ENCODE measurements around the gene TYRO3. TPM values are rescaled to one million over a fixed set of nuclear protein-coding genes. Genes with fewer than 3 reads are reported as not detected.

TYRO3 gene
- polyA plus RNA-seq, 1 of the 3 experiments (the other 2 are of a cell fraction), result 8.7 TPM

DNA sequence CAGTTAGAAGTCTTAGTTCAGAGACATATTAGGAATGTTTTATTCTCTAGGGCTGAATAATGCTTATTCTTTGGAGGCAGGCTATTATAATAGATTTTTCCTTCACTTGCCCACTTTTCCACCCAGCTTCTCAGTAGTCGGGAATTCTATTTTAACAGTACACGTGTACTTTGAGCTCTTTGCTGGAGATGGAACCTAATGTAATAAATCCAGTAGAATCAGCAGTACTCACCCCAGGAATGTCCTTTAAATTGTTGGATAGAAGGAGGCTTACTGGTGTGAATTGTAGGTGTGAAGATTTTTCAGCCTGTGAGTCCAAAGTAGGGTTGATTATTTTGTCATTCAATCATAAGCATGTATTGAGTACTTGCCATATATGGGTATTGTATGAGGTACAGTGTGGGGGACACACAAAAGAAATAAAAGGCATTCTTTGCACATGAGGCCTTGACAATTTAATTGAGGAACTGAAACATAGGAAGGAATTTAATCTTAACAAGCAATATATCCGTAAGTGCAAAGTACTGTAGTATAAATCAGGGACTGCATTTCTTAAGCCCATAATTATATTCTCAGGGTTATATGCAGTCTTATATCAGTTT lies 71.7 kb downstream of the TYRO3 start:
- H3K9me2 ChIP-seq, result no peaks in the 10 kb centered on the region
- POLR2A ChIA-PET, result interaction anchor here (0.8 kb wide), 1 partner anchor 87 kb away, joined by 3 read pairs; the partner anchor contains the start of gene RPAP1
- 93% methylated on average over 3 of the region's 3 CpGs for WGBS (ENCODE audit: low lambda C conversion rate)
- no peaks in the 10 kb centered on the region for H3K27me3 ChIP-seq (ENCODE audit: insufficient read depth)
- no peak for TF ChIP-seq RCOR1 (IDR thresholded peaks at IDR 0.05; ENCODE audit: low read length)
- TF ChIP-seq MXI1 (IDR thresholded peaks at IDR 0.05; ENCODE audit: low read depth, low read length), result no peak
- TF ChIP-seq MEF2A (IDR thresholded peaks at IDR 0.05; ENCODE audit: borderline replicate concordance, low read depth), result no peak
- no peak for TF ChIP-seq POLR2AphosphoS5 (IDR thresholded peaks at IDR 0.05; ENCODE audit: low read depth, low read length)
- TF ChIP-seq FOXM1 (IDR thresholded peaks at IDR 0.05; ENCODE audit: low read depth), result no peak
- TF ChIP-seq NFIC (IDR thresholded peaks at IDR 0.05; ENCODE audit: borderline replicate concordance), result no peak
- TF ChIP-seq RXRA (IDR thresholded peaks at IDR 0.05; ENCODE audit: borderline replicate concordance, low read depth), result no peak
- TF ChIP-seq EP300 (IDR thresholded peaks at IDR 0.05; ENCODE audit: borderline replicate concordance in 1 of 2, low read depth in 1 of 2, low read length in 1 of 2), result no peak
- TF ChIP-seq EZH2phosphoT487 (IDR thresholded peaks at IDR 0.05; ENCODE audit: borderline replicate concordance, low read depth), result no peak
- TF ChIP-seq FOXJ3 (CRISPR knock-in tag; IDR thresholded peaks at IDR 0.05), result no peak
- TF ChIP-seq, protein P1, sequence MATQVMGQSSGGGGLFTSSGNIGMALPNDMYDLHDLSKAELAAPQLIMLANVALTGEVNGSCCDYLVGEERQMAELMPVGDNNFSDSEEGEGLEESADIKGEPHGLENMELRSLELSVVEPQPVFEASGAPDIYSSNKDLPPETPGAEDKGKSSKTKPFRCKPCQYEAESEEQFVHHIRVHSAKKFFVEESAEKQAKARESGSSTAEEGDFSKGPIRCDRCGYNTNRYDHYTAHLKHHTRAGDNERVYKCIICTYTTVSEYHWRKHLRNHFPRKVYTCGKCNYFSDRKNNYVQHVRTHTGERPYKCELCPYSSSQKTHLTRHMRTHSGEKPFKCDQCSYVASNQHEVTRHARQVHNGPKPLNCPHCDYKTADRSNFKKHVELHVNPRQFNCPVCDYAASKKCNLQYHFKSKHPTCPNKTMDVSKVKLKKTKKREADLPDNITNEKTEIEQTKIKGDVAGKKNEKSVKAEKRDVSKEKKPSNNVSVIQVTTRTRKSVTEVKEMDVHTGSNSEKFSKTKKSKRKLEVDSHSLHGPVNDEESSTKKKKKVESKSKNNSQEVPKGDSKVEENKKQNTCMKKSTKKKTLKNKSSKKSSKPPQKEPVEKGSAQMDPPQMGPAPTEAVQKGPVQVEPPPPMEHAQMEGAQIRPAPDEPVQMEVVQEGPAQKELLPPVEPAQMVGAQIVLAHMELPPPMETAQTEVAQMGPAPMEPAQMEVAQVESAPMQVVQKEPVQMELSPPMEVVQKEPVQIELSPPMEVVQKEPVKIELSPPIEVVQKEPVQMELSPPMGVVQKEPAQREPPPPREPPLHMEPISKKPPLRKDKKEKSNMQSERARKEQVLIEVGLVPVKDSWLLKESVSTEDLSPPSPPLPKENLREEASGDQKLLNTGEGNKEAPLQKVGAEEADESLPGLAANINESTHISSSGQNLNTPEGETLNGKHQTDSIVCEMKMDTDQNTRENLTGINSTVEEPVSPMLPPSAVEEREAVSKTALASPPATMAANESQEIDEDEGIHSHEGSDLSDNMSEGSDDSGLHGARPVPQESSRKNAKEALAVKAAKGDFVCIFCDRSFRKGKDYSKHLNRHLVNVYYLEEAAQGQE (IDR thresholded peaks at IDR 0.05; ENCODE audit: low read depth, low read length), result no peak
- no peak for TF ChIP-seq RFX5 (IDR thresholded peaks at IDR 0.05; ENCODE audit: low read length)
- no peak for TF ChIP-seq TCF12 (IDR thresholded peaks at IDR 0.05)
- TF ChIP-seq, protein P2, sequence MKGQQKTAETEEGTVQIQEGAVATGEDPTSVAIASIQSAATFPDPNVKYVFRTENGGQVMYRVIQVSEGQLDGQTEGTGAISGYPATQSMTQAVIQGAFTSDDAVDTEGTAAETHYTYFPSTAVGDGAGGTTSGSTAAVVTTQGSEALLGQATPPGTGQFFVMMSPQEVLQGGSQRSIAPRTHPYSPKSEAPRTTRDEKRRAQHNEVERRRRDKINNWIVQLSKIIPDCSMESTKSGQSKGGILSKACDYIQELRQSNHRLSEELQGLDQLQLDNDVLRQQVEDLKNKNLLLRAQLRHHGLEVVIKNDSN (IDR thresholded peaks at IDR 0.05; ENCODE audit: borderline replicate concordance, low read depth), result no peak
- TF ChIP-seq YY1 (IDR thresholded peaks at IDR 0.05; ENCODE audit: low read depth), result no peak
- no peak for TF ChIP-seq FOSL2 (IDR thresholded peaks at IDR 0.05; ENCODE audit: borderline replicate concordance, low read depth)
- no peak for TF ChIP-seq SIN3A (IDR thresholded peaks at IDR 0.05; ENCODE audit: borderline replicate concordance, low read depth, low read length)
- H3F3A ChIP-seq (replicated peaks; ENCODE audit: insufficient read depth), result no peaks in the 10 kb centered on the region
- H3K9ac ChIP-seq, result no peak overlapping the region
- no peak overlapping the region for H3K4me3 ChIP-seq (ENCODE audit: low read depth in 2 of 2, low read length in 1 of 2)
- no peaks in the 10 kb centered on the region for H4K20me1 ChIP-seq (ENCODE audit: insufficient read depth)
- CTCF ChIA-PET, result interaction anchor here (0.9 kb wide), 1 partner anchor 27 kb away, joined by 4 read pairs; no protein-coding TSS in a partner anchor
- H3K79me2 ChIP-seq (ENCODE audit: insufficient read depth), result no peaks in the 10 kb centered on the region
- H3K36me3 ChIP-seq (replicated peaks in 1 of 2; ENCODE audit: control insufficient read depth in 1 of 2, insufficient read depth in 2 of 2, low read length in 1 of 2), result no peaks in the 10 kb centered on the region
- H3K4me2 ChIP-seq, result no peak overlapping the region
- H3K9me3 ChIP-seq, result no peaks in the 10 kb centered on the region
- DNase-seq, result no peak
- H3K4me1 ChIP-seq (ENCODE audit: control insufficient read depth in 1 of 2, insufficient read depth in 2 of 2, low read depth in 1 of 2, low read length in 1 of 2), result no peaks in the 10 kb centered on the region; a peak in 2 of 4 replicates
- H3K27ac ChIP-seq (ENCODE audit: low read depth in 2 of 2, low read length in 1 of 2), result no peak overlapping the region
- H2AFZ ChIP-seq (ENCODE audit: low read depth), result no peak overlapping the region
